WTC11 (cell line): ENCODE results near the gene TTLL5. TPM values are rescaled to one million over a fixed set of nuclear protein-coding genes. Genes with fewer than 3 reads are reported as not detected.

Source experiments
- ATAC-seq: fragments of 200-7000 bp; cut with Tn5 transposase; 2 replicates; pipeline ENCODE4 v1.10.0; 2021; ENCODE audit warnings: mild to moderate bottlenecking, moderate library complexity
- CTCF ChIA-PET: fragments of 300-600 bp; sonication (Branson Sonifier 250); formaldehyde crosslinking; loops from one replicate; lab custom pipeline; 2021; ENCODE audit warnings: antibody characterized with exemption; lab: Charles Lee
- POLR2A ChIA-PET: fragments of 350-600 bp; sonication (Branson Sonifier 250); formaldehyde crosslinking; loops from one replicate; lab custom pipeline; 2021; ENCODE audit warnings: antibody characterized with exemption; lab: Charles Lee
- DNase-seq: peaks from one replicate; pipeline ENCODE4 v3.0.0; 2021; ENCODE audit warnings: low spot score
- H3K27ac Mint-ChIP-seq: 2 replicates; pipeline ENCODE4 v1.8.0; 2021; ENCODE audit warnings: mixed read lengths
- H3K27me3 Mint-ChIP-seq: 2 replicates; pipeline ENCODE4 v1.8.0; 2021; ENCODE audit warnings: low read depth, mild to moderate bottlenecking, moderate library complexity, mixed read lengths
- H3K36me3 Mint-ChIP-seq: 2 replicates; pipeline ENCODE4 v1.8.0; 2021; ENCODE audit warnings: mixed read lengths
- H3K4me1 Mint-ChIP-seq: 2 replicates; pipeline ENCODE4 v1.8.0; 2022; ENCODE audit warnings: mixed read lengths
- H3K4me3 Mint-ChIP-seq: 2 replicates; pipeline ENCODE4 v1.8.0; 2021; ENCODE audit warnings: mild to moderate bottlenecking, moderate library complexity, mixed read lengths
- H3K9me3 Mint-ChIP-seq: 2 replicates; pipeline ENCODE4 v1.8.0; 2021; ENCODE audit warnings: mixed read lengths
- CBFB ChIP-seq: sonication (generic); formaldehyde crosslinking; IDR thresholded peaks from 2 replicates; pipeline ENCODE4 v1.8.1; 2022; ENCODE audit warnings: mild to moderate bottlenecking, low read depth, missing genetic modification reagents
- ELF4 ChIP-seq: sonication (generic); formaldehyde crosslinking; IDR thresholded peaks from 2 replicates; pipeline ENCODE4 v1.8.1; 2022; ENCODE audit warnings: low read depth, mild to moderate bottlenecking, moderate library complexity, missing genetic modification reagents
- ETV6 ChIP-seq: sonication (generic); formaldehyde crosslinking; IDR thresholded peaks from 2 replicates; pipeline ENCODE4 v1.8.1; 2022; ENCODE audit warnings: mild to moderate bottlenecking, missing genetic modification reagents
- IRF2 ChIP-seq: sonication (generic); formaldehyde crosslinking; IDR thresholded peaks from 2 replicates; pipeline ENCODE4 v1.8.0; 2022; ENCODE audit warnings: low read depth, missing genetic modification reagents, borderline replicate concordance
- KAT7 ChIP-seq: sonication (generic); formaldehyde crosslinking; IDR thresholded peaks from 2 replicates; pipeline ENCODE4 v1.8.1; 2023; ENCODE audit warnings: missing genetic modification reagents, mild to moderate bottlenecking, borderline replicate concordance
- NFYB ChIP-seq: sonication (generic); formaldehyde crosslinking; conservative IDR thresholded peaks from 2 replicates; pipeline ENCODE4 v1.8.0; 2022; ENCODE audit warnings: low read depth, missing genetic modification reagents
- NR2C2 ChIP-seq: sonication (generic); formaldehyde crosslinking; IDR thresholded peaks from 2 replicates; pipeline ENCODE4 v1.8.0; 2022; ENCODE audit warnings: mild to moderate bottlenecking, missing genetic modification reagents
- OVOL2 ChIP-seq: fragments of 250-450 bp; sonication (Bioruptor Pico); IDR thresholded peaks from 2 replicates; pipeline ENCODE4 v1.9.0; 2021; ENCODE audit warnings: mild to moderate bottlenecking, borderline replicate concordance
- SMAD3 ChIP-seq: sonication (generic); formaldehyde crosslinking; IDR thresholded peaks from 2 replicates; pipeline ENCODE4 v1.8.0; 2022; ENCODE audit warnings: missing genetic modification reagents, mild to moderate bottlenecking, borderline replicate concordance
- ZNF263 ChIP-seq: sonication (generic); formaldehyde crosslinking; IDR thresholded peaks from 2 replicates; pipeline ENCODE4 v1.8.1; 2022; ENCODE audit warnings: low read depth, mild to moderate bottlenecking, moderate library complexity, missing genetic modification reagents
- total RNA-seq: library from RNA; stranded (reverse); gene quantifications from 3 replicates; pipeline ENCODE4 v1.2.3, GENCODE V29; 2021
- TF ChIP-seq, protein P1 (sequence below): fragments of 250-450 bp; sonication (Bioruptor Pico); IDR thresholded peaks from 2 replicates; pipeline ENCODE4 v1.9.0; 2021; ENCODE audit warnings: mild to moderate bottlenecking
- TF ChIP-seq, protein P2 (sequence below): sonication (generic); formaldehyde crosslinking; IDR thresholded peaks from 2 replicates; pipeline ENCODE4 v1.8.1; 2022; ENCODE audit warnings: low read depth, mild to moderate bottlenecking, moderate library complexity, missing genetic modification reagents, borderline replicate concordance
- TF ChIP-seq, protein P3 (sequence below): fragments of 250-450 bp; sonication (Bioruptor Pico); IDR thresholded peaks from 2 replicates; pipeline ENCODE4 v1.9.0; 2021; ENCODE audit warnings: mild to moderate bottlenecking
- TF ChIP-seq, protein P4 (sequence below): sonication (generic); formaldehyde crosslinking; IDR thresholded peaks from 2 replicates; pipeline ENCODE4 v1.8.0; 2022; ENCODE audit warnings: mild to moderate bottlenecking, missing genetic modification reagents

TTLL5 gene
- total RNA-seq, 1 experiment from 2014 or later: 39.6 TPM

DNA sequence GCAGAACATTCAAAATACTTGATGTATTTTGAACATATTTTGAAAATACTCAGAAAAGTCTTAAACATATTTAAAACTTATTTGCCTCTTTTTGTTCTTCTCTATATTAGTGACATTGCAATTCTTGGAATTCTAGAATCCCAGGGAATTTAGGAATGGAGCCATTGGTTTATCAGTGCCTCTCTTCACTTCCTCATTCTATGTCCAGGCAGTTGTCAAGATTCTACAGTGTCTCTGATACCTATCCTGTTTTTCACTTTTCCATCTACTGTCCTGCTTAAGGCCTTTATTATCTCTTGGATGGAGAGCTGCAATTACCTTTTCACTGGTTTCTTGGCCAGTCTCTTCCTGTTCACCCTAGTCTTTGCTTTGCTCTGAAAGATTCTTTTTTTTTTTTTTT is 144.6 kb downstream of the TTLL5 start (continued):
- TF ChIP-seq, protein P1, sequence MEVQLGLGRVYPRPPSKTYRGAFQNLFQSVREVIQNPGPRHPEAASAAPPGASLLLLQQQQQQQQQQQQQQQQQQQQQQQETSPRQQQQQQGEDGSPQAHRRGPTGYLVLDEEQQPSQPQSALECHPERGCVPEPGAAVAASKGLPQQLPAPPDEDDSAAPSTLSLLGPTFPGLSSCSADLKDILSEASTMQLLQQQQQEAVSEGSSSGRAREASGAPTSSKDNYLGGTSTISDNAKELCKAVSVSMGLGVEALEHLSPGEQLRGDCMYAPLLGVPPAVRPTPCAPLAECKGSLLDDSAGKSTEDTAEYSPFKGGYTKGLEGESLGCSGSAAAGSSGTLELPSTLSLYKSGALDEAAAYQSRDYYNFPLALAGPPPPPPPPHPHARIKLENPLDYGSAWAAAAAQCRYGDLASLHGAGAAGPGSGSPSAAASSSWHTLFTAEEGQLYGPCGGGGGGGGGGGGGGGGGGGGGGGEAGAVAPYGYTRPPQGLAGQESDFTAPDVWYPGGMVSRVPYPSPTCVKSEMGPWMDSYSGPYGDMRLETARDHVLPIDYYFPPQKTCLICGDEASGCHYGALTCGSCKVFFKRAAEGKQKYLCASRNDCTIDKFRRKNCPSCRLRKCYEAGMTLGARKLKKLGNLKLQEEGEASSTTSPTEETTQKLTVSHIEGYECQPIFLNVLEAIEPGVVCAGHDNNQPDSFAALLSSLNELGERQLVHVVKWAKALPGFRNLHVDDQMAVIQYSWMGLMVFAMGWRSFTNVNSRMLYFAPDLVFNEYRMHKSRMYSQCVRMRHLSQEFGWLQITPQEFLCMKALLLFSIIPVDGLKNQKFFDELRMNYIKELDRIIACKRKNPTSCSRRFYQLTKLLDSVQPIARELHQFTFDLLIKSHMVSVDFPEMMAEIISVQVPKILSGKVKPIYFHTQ (CRISPR knock-in tag): no peak
- TF ChIP-seq IRF2 (CRISPR knock-in tag): no peak
- TF ChIP-seq, protein P2, sequence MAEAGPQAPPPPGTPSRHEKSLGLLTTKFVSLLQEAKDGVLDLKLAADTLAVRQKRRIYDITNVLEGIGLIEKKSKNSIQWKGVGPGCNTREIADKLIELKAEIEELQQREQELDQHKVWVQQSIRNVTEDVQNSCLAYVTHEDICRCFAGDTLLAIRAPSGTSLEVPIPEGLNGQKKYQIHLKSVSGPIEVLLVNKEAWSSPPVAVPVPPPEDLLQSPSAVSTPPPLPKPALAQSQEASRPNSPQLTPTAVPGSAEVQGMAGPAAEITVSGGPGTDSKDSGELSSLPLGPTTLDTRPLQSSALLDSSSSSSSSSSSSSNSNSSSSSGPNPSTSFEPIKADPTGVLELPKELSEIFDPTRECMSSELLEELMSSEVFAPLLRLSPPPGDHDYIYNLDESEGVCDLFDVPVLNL: no peak
- TF ChIP-seq, all 79 proteins: peak for 0

DNA sequence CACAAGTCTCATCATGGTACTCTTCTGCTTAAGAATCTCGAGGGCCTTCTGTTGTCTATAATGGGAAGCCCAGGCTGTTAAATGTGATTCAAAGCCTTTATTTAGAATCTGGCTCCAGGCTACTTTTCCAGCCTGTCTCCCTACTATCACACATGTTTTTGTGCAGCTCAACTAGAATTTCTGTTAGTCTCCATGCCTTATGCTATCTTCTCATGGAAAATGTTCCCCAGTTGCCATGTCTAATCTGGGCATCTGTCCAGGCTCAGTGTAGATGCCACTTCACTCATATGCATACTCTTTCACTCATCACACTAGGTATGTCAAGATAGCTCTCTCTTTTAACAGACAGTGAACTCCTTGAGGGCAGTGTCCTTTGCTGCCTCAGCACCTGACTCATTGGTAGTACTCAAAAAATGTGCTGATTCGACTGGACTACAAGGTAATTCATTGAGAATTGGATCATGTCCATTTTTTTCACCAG is 145.3 kb downstream of the TTLL5 start:
- H3K36me3 Mint-ChIP-seq: no peaks in the 10 kb centered on the region
- peaks cover 9% of the 10 kb centered on the region for H3K4me1 Mint-ChIP-seq
- ATAC-seq (no peak), DNase-seq (no peak)
- H3K27me3 Mint-ChIP-seq: no peaks in the 10 kb centered on the region
- TF ChIP-seq, protein P3, sequence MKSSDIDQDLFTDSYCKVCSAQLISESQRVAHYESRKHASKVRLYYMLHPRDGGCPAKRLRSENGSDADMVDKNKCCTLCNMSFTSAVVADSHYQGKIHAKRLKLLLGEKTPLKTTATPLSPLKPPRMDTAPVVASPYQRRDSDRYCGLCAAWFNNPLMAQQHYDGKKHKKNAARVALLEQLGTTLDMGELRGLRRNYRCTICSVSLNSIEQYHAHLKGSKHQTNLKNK: no peak
- TF ChIP-seq CBFB: no peak
- ChIA-PET CTCF (interaction anchor here (0.9 kb wide), 1 partner anchor 74 kb away, joined by 3 read pairs; no protein-coding TSS in a partner anchor), POLR2A (interaction anchor here (0.6 kb wide), 1 partner anchor 235 kb away, joined by 3 read pairs; no protein-coding TSS in a partner anchor)
- no peak overlapping the region for H3K27ac Mint-ChIP-seq
- H3K4me3 Mint-ChIP-seq: no peak overlapping the region
- H3K9me3 Mint-ChIP-seq: no peaks in the 10 kb centered on the region

DNA sequence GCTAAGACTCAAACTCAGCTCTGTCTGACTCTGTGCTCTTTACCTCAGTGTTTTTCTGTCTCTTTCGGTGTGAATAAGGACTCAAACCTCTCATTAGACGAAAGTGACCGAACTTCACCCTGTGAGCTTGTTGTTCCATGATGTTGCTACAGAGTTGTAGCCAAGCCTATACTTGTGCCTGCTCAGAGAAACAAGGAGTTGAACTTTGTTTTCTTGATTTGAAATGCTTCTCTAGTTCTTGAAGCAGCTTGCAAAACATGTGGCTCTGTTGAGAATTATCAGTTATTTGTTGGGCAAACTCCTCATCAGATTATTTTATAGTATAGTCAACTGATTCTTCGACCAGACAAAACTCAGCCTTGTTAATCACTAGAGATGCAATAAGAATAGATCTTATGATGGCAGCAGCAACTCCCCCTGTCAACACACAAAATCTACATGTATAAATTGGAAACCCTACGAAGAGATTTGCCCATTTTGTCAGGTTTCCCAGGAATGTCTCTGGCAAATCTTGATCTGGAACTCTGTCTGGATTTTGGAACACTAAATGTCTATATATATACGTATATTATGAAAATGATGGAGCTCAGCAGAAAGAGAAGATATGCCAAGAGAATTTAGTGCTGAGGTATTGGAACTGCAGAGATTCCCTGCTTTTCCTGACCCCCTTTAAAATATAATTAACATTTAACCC is 146.8 kb downstream of the TTLL5 start:
- Mint-ChIP-seq H3K9me3 (no peaks in the 10 kb centered on the region), H3K27ac (no peak overlapping the region), H3K4me1 (peaks cover 24% of the 10 kb centered on the region), H3K27me3 (no peaks in the 10 kb centered on the region), H3K4me3 (no peak overlapping the region), H3K36me3 (no peaks in the 10 kb centered on the region)
- ATAC-seq (no peak), DNase-seq (no peak)
- TF ChIP-seq, protein P2: no peak
- TF ChIP-seq OVOL2 (CRISPR knock-in tag) (no peak), NFYB (CRISPR knock-in tag) (no peak), SMAD3 (CRISPR knock-in tag) (no peak), ELF4 (CRISPR knock-in tag) (no peak), ZNF263 (CRISPR knock-in tag) (no peak), ETV6 (CRISPR knock-in tag) (no peak), KAT7 (CRISPR knock-in tag) (no peak), NR2C2 (CRISPR knock-in tag) (no peak)
- TF ChIP-seq, protein P4, sequence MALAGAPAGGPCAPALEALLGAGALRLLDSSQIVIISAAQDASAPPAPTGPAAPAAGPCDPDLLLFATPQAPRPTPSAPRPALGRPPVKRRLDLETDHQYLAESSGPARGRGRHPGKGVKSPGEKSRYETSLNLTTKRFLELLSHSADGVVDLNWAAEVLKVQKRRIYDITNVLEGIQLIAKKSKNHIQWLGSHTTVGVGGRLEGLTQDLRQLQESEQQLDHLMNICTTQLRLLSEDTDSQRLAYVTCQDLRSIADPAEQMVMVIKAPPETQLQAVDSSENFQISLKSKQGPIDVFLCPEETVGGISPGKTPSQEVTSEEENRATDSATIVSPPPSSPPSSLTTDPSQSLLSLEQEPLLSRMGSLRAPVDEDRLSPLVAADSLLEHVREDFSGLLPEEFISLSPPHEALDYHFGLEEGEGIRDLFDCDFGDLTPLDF: no peak
- POLR2A ChIA-PET: no interaction called here
- CTCF ChIA-PET: no interaction called here
